ENCODE measurements around the gene HGF. TPM values are rescaled to one million over a fixed set of nuclear protein-coding genes. Genes with fewer than 3 reads are reported as not detected.

Gene HGF
- total RNA-seq, 1 donor from 2014 or later = 0.22 TPM

GRCh38 chr7:81666209-81666608 is 103.6 kb downstream of the HGF start:
- no peaks in the 10 kb centered on the region for H3K79me2 ChIP-seq (ENCODE audit: low read depth)

GRCh38 chr7:81665236-81665635 is 104.6 kb downstream of the HGF start:
- Mint-ChIP-seq H3K4me1 (peaks cover 8% of the 10 kb centered on the region), H3K9me3 (peaks cover 9% of the 10 kb centered on the region), H3K27ac (no peak overlapping the region), H3K27me3 (ENCODE audit: insufficient read depth, low read depth) (no peaks in the 10 kb centered on the region), H3K4me3 (no peak overlapping the region), H3K36me3 (no peaks in the 10 kb centered on the region)
- Histone ChIP-seq H3K4me2 (no peak overlapping the region), H2AFZ (replicated peaks) (no peak overlapping the region), H3K4me3 (no peak overlapping the region), H3K4me1 (peaks cover 24% of the 10 kb centered on the region), H3K27me3 (no peaks in the 10 kb centered on the region), H3K9me3 (ENCODE audit: low read depth) (no peaks in the 10 kb centered on the region), H3K9ac (no peak overlapping the region), H3K27ac (no peak overlapping the region), H3K79me2 (ENCODE audit: low read depth) (no peaks in the 10 kb centered on the region), H3K36me3 (no peaks in the 10 kb centered on the region), H3F3A (ENCODE audit: low read depth) (peaks cover 9% of the 10 kb centered on the region), H4K20me1 (ENCODE audit: low read depth) (no peaks in the 10 kb centered on the region)
- no peak for DNase-seq (ENCODE audit: low spot score)
- TF ChIP-seq CTCF (IDR thresholded peaks at IDR 0.05) (no peak), EZH2 (IDR thresholded peaks at IDR 0.05) (no peak), EZH2phosphoT487 (IDR thresholded peaks at IDR 0.05) (no peak)

More at GRCh38 chr7:81666209-81666608, 103.6 kb downstream of the HGF start:
- Histone ChIP-seq H4K20me1 (ENCODE audit: low read depth) (no peaks in the 10 kb centered on the region), H3K36me3 (no peaks in the 10 kb centered on the region), H3K4me3 (no peak overlapping the region), H3K4me2 (no peak overlapping the region), H3K27me3 (no peaks in the 10 kb centered on the region), H3F3A (ENCODE audit: low read depth) (peaks cover 2% of the 10 kb centered on the region), H3K4me1 (peaks cover 24% of the 10 kb centered on the region), H3K27ac (no peak overlapping the region), H3K9ac (no peak overlapping the region), H3K9me3 (ENCODE audit: low read depth) (no peaks in the 10 kb centered on the region), H2AFZ (replicated peaks) (no peak overlapping the region)
- no peak overlapping the region for H3K4me3 Mint-ChIP-seq
- H3K36me3 Mint-ChIP-seq = no peaks in the 10 kb centered on the region
- H3K9me3 Mint-ChIP-seq = peaks cover under 1% of the 10 kb centered on the region
- H3K27ac Mint-ChIP-seq = no peak overlapping the region
- H3K27me3 Mint-ChIP-seq (ENCODE audit: insufficient read depth, low read depth) = no peaks in the 10 kb centered on the region
- peaks cover 8% of the 10 kb centered on the region for H3K4me1 Mint-ChIP-seq
- no peak for DNase-seq (ENCODE audit: low spot score)
- TF ChIP-seq EZH2phosphoT487 (IDR thresholded peaks at IDR 0.05) (no peak), EZH2 (IDR thresholded peaks at IDR 0.05) (no peak), CTCF (IDR thresholded peaks at IDR 0.05) (no peak)

GRCh38 chr7:81664304-81664703 is 105.5 kb downstream of the HGF start:
- peaks cover 8% of the 10 kb centered on the region for H3K4me1 Mint-ChIP-seq
- H3K9me3 Mint-ChIP-seq = peaks cover 14% of the 10 kb centered on the region
- H3K36me3 ChIP-seq = no peaks in the 10 kb centered on the region
- H3K36me3 Mint-ChIP-seq = no peaks in the 10 kb centered on the region
- H3K27ac Mint-ChIP-seq = peak overlapping the region; percentile 62
- TF ChIP-seq EZH2phosphoT487 (IDR thresholded peaks at IDR 0.05) (no peak), EZH2 (IDR thresholded peaks at IDR 0.05) (no peak), CTCF (IDR thresholded peaks at IDR 0.05) (no peak)
- H3K27me3 Mint-ChIP-seq (ENCODE audit: insufficient read depth, low read depth) = no peaks in the 10 kb centered on the region
- no peak overlapping the region for H3K27ac ChIP-seq
- peak overlapping the region; percentile 12 for H3K4me2 ChIP-seq
- H4K20me1 ChIP-seq (ENCODE audit: low read depth) = no peaks in the 10 kb centered on the region
- H3K27me3 ChIP-seq = no peaks in the 10 kb centered on the region
- peaks cover 9% of the 10 kb centered on the region for H3F3A ChIP-seq (ENCODE audit: low read depth)
- no peak overlapping the region for H3K4me3 Mint-ChIP-seq
- H3K9me3 ChIP-seq (ENCODE audit: low read depth) = no peaks in the 10 kb centered on the region
- H3K4me3 ChIP-seq = no peak overlapping the region
- H3K79me2 ChIP-seq (ENCODE audit: low read depth) = no peaks in the 10 kb centered on the region
- DNase-seq (ENCODE audit: low spot score) = peak; percentile 14
- H2AFZ ChIP-seq (replicated peaks) = no peak overlapping the region
- H3K4me1 ChIP-seq = peaks cover 31% of the 10 kb centered on the region
- H3K9ac ChIP-seq = no peak overlapping the region

Data from neural progenitor cell (in vitro differentiated cells).